Erythroblast (primary cell): Measurements from ENCODE around the gene ADPRHL1.

Experiments used
- DNase-seq, 2 experiments: peaks; one replicate each; lab custom pipeline; 2025; lab: John Stamatoyannopoulos, UW
- GATA1 ChIP-seq: IDR thresholded peaks from 2 replicates; pipeline ENCODE4 v1.6.1; 2011; ENCODE audit warnings: low read depth, mild to moderate bottlenecking, control low read depth, low read length, moderate library complexity
- POLR2A ChIP-seq: IDR thresholded peaks from 2 replicates; pipeline ENCODE4 v1.6.1; 2011; ENCODE audit warnings: mild to moderate bottlenecking, low read length

The ADPRHL1 gene

GRCh38 chr13:113419531-113420193 lies 33.6 kb downstream of the ADPRHL1 start:
- TF ChIP-seq POLR2A (no peak), GATA1 (no peak)
- DNase-seq = no peak

- no peak for TF ChIP-seq GATA1
- TF ChIP-seq POLR2A = no peak
- no peak for DNase-seq
These were observed 34.6 kb downstream of the ADPRHL1 start for GRCh38 chr13:113418722-113419049.

GRCh38 chr13:113417836-113418721 lies 35.2 kb downstream of the ADPRHL1 start:
- TF ChIP-seq GATA1 = no peak
- no peak for TF ChIP-seq POLR2A
- DNase-seq = no peak

- TF ChIP-seq POLR2A = no peak
- no peak for TF ChIP-seq GATA1
- no peak for DNase-seq
These were observed 36.1 kb downstream of the ADPRHL1 start for GRCh38 chr13:113417008-113417751.

- no peak for DNase-seq
- TF ChIP-seq POLR2A = no peak
- no peak for TF ChIP-seq GATA1
These were observed 37.5 kb downstream of the ADPRHL1 start for GRCh38 chr13:113415825-113416224.

GRCh38 chr13:113415032-113415431 lies 38.3 kb downstream of the ADPRHL1 start:
- TF ChIP-seq POLR2A (no peak), GATA1 (no peak)
- DNase-seq = no peak

GRCh38 chr13:113414335-113414734 lies 39.0 kb downstream of the ADPRHL1 start:
- no peak for DNase-seq

GRCh38 chr13:113413898-113414282 lies 39.4 kb downstream of the ADPRHL1 start:
- TF ChIP-seq POLR2A (no peak), GATA1 (no peak)
- DNase-seq = no peak

More at GRCh38 chr13:113414335-113414734, 39.0 kb downstream of the ADPRHL1 start:
- no peak for TF ChIP-seq POLR2A
- TF ChIP-seq GATA1 = no peak

GRCh38 chr13:113413178-113413897 lies 40.0 kb downstream of the ADPRHL1 start:
- DNase-seq = no peak
- TF ChIP-seq POLR2A (no peak), GATA1 (no peak)

GRCh38 chr13:113412440-113412839 lies 40.8 kb downstream of the ADPRHL1 start:
- no peak for DNase-seq

GRCh38 chr13:113411216-113412023 lies 41.9 kb downstream of the ADPRHL1 start:
- no peak for TF ChIP-seq POLR2A
- TF ChIP-seq GATA1 = no peak
- no peak for DNase-seq

More at GRCh38 chr13:113412440-113412839, 40.8 kb downstream of the ADPRHL1 start:
- TF ChIP-seq POLR2A (no peak), GATA1 (no peak)

GRCh38 chr13:113410472-113411201 lies 42.7 kb downstream of the ADPRHL1 start:
- DNase-seq = no peak
- TF ChIP-seq POLR2A (no peak), GATA1 (no peak)
